HepG2 (cell line): ENCODE data around the gene RSPH10B. TPM values are rescaled to one million over a fixed set of nuclear protein-coding genes. Genes with fewer than 3 reads are reported as not detected.

Experiments used
- ATAC-seq: fragments of 200-7000 bp; cut with Tn5 transposase; 3 replicates; pipeline ENCODE4 v1.9.1; 2020; ENCODE audit warnings: mild to moderate bottlenecking, moderate library complexity
- BruUV-seq: library from RNA; stranded (reverse); fragments of 400-500 nt; replicated peaks from 2 replicates; lab custom pipeline; 2021; lab: Mats Ljungman, UMichigan
- CTCF ChIA-PET: fragments of 300-600 bp; formaldehyde crosslinking; extraction: SDS; loops from one replicate; lab custom pipeline; 2021; ENCODE audit warnings: low total read pairs, inconsistent platforms, low intra/inter-chr PET ratio; lab: Yijun Ruan, JAX
- POLR2A ChIA-PET: fragments of 350-600 bp; sonication (Branson Sonifier 250); formaldehyde crosslinking; loops from one replicate; lab custom pipeline; 2020; ENCODE audit warnings: antibody characterized with exemption, inconsistent platforms; lab: Yijun Ruan, JAX
- DNase-seq: peaks from one replicate; pipeline ENCODE4 v3.0.0-alpha.2; 2015; ENCODE audit warnings: low spot score
- FAIRE-seq: peaks from 3 replicates; lab custom pipeline; 2011; peaks lifted over from hg19 to GRCh38; lab: Jason Lieb, UNC
- H2AFZ ChIP-seq: one replicate; pipeline ENCODE4 v1.6.1; 2011; ENCODE audit warnings: low read length, inconsistent platforms
- H3K27ac ChIP-seq: fragments of 300-600 bp; 3 replicates; pipeline ENCODE4 v1.8.0; 2011; ENCODE audit warnings: mixed run types, mild to moderate bottlenecking, mixed read lengths, low read length, inconsistent platforms; ENCODE audit not compliant: insufficient read depth; ENCODE audit errors: extremely low read length
- H3K27me3 ChIP-seq, 2 experiments: fragments of 200-600 bp in 1 of 2; 2 replicates in 1 of 2; 3 replicates in 1 of 2; pipeline versions ENCODE4 v1.6.0 to v1.8.0; 2011; ENCODE audit warnings: low read length in 2 of 2, mild to moderate bottlenecking in 2 of 2, moderate library complexity in 2 of 2, inconsistent platforms in 1 of 2; ENCODE audit not compliant: insufficient read depth in 2 of 2, control insufficient read depth in 1 of 2
- H3K36me3 ChIP-seq, 2 experiments: fragments of 200-600 bp in 1 of 2; replicated peaks in 1 of 2; 2 replicates in 1 of 2; 3 replicates in 1 of 2; pipeline versions ENCODE4 v1.5.1 to v1.8.0; 2011; ENCODE audit warnings: low read length in 2 of 2, inconsistent platforms in 1 of 2; ENCODE audit not compliant: insufficient read depth in 2 of 2, control insufficient read depth in 1 of 2
- H3K4me1 ChIP-seq: 2 replicates; pipeline ENCODE4 v1.5.1; 2012; ENCODE audit warnings: low read length, inconsistent platforms; ENCODE audit not compliant: insufficient read depth
- H3K4me2 ChIP-seq: 2 replicates; pipeline ENCODE4 v1.6.0; 2011; ENCODE audit warnings: low read depth, low read length, inconsistent platforms
- H3K4me3 ChIP-seq, 3 experiments: fragments of 200-600 bp in 1 of 3; sonication (generic), shearing (Covaris generic) in 1 of 3; replicated peaks in 1 of 3; 2 replicates each; pipeline ENCODE4 v1.5.1; 2011 to 2016; ENCODE audit warnings: low read length in 3 of 3, inconsistent platforms in 2 of 3, low read depth in 2 of 3, mild to moderate bottlenecking in 2 of 3, control low read depth in 1 of 3, mixed read lengths in 1 of 3; ENCODE audit not compliant: insufficient read depth in 1 of 3
- H3K79me2 ChIP-seq: one replicate; pipeline ENCODE4 v1.6.1; 2011; ENCODE audit warnings: low read length, inconsistent platforms; ENCODE audit not compliant: insufficient read depth
- H3K9ac ChIP-seq: 2 replicates; pipeline ENCODE4 v1.6.0; 2011; ENCODE audit warnings: mild to moderate bottlenecking, low read depth, low read length, inconsistent platforms; ENCODE audit not compliant: insufficient read depth
- H3K9me3 ChIP-seq: 2 replicates; pipeline ENCODE4 v1.5.1; 2012; ENCODE audit warnings: mild to moderate bottlenecking, low read length
- H4K20me1 ChIP-seq: 2 replicates; pipeline ENCODE4 v1.6.0; 2011; ENCODE audit warnings: inconsistent platforms, mild to moderate bottlenecking, low read length, moderate library complexity; ENCODE audit not compliant: insufficient read depth
- MED1 ChIP-seq: sonication (generic); formaldehyde crosslinking; IDR thresholded peaks from 2 replicates; pipeline ENCODE4 v1.4.0; 2020; ENCODE audit warnings: missing genetic modification reagents
- ZMYM3 ChIP-seq: sonication (generic); formaldehyde crosslinking; IDR thresholded peaks from 2 replicates; pipeline ENCODE4 v1.5.1; 2020; ENCODE audit warnings: mild to moderate bottlenecking, missing genetic modification reagents
- ZNF33B ChIP-seq: sonication (generic); formaldehyde crosslinking; IDR thresholded peaks from 2 replicates; pipeline ENCODE4 v1.5.1; 2020; ENCODE audit warnings: mild to moderate bottlenecking, missing genetic modification reagents
- WGBS: methylation state at CpG from one replicate; pipeline ENCODE4 v1.1.6; 2017; ENCODE audit warnings: low lambda C conversion rate; 5-methylcytosine and 5-hydroxymethylcytosine counted together
- in situ Hi-C: cut with HindIII; loops from 2 replicates; pipeline ENCODE4 v1.10.0; 2017; ENCODE audit warnings: low pct_unique_long_range_greater_than_20kb; ENCODE audit not compliant: extremely low pct_ligation_motif_present
- intact Hi-C: fragments of 100-400 bp; cut with micrococcal nuclease; formaldehyde crosslinking; loops from one replicate; pipeline ENCODE4 v1.10.0; 2022; ENCODE audit not compliant: unreplicated experiment
- polyA plus RNA-seq, 8 experiments: library from polyadenylated mRNA; depleted of rRNA in 3 of 8; stranded (reverse) in 7 of 8; unstranded in 1 of 8; fragments of >200 nt; fragmentation: Illumina TruSeq in 4 of 8; extraction: Trizol in 4 of 8; gene quantifications; 2 replicates each; pipeline versions ENCODE4 v1.2.1 to v1.2.3, GENCODE V29; 2011 to 2016; ENCODE audit warnings: low read depth in 4 of 8, missing spikeins in 1 of 8, mixed read lengths in 1 of 8; ENCODE audit not compliant: insufficient read depth in 1 of 8
- total RNA-seq, 5 experiments: library from RNA; depleted of rRNA; stranded (reverse); fragments of >200 nt; fragmentation: Illumina TruSeq; extraction: Trizol; gene quantifications; 2 replicates each; pipeline ENCODE4 v1.2.3, GENCODE V29; 2016; ENCODE audit warnings: low read depth in 1 of 5
- TF ChIP-seq, protein P1 (sequence below): sonication (generic); formaldehyde crosslinking; IDR thresholded peaks from 2 replicates; pipeline ENCODE4 v1.4.0; 2020; ENCODE audit warnings: missing genetic modification reagents

The RSPH10B gene
- total and polyA plus RNA-seq, 2 of the 13 experiments (the other 11 are each of a cell fraction or from before 2014, with no cell fraction given), result not detected

DNA sequence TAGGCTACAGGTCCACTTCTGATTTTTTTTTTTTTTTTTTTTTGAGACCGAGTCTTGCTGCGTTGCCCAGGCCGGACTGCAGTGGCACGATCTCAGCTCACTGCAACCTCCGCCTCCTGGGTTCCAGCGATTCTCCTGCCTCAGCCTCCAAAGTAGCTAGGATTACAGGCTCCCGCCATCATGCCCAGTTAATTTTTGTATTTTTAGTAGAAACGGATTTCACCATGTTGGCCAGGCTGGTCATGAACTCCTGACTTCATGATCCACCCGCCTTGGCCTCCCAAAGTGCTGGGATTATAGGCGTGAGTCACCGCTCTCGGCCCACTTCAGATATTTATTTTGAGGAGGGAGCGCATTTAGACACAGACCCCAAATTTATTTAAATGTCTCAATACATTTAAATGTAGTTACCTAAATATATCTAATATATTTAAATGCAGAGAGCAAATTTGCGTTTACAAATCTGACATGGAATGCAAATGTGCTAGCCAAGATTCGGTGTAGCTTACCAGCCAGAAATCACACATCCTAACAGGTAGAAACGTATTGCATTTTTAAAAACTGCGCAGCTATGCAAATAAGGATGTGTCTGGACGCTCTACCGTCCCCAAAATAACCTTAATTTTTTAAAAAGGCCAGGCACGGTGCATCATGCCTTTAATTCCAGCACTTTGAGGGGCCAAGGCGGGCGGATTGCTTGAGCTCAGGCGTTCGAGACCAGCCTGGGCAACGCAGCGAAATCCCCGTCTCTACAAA is 37.5 kb upstream of the RSPH10B start (continued):
- TF ChIP-seq ZMYM3 (CRISPR knock-in tag) (0 out of 2 replicates have a peak, but pooled peaks have one; percentile 31), MED1 (0 out of 2 replicates have a peak, but pooled peaks have one; percentile 13)

DNA sequence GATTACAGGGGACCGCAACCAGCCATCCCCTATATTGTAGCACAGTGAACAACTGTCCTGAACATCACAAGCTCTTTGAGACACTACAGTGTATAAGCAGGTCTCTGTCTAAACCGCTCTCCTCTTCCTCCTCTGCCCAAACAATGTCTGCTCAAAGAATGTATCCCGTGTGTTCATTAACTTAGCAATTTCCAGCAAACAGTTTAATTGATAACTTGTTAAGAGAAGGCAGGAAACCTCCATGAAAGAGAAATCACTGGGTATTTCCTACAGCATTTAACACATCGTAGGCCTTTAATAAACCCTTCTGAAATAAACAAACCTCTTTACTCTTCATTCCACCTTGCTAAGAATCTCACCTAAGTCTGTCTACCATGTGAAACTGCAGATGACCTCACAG is 36.9 kb upstream of the RSPH10B start:
- Histone ChIP-seq H4K20me1 (no peaks in the 10 kb centered on the region), H3K9ac (peak overlapping the region; percentile 87), H3K36me3 (no peaks in the 10 kb centered on the region; a peak in 2 of 5 replicates), H3K9me3 (no peaks in the 10 kb centered on the region), H3K4me3 (peak overlapping the region in 1 of 3 experiments; percentile 88; a peak in 2 of 6 replicates), H3K27ac (peak overlapping the region; percentile 43), H3K79me2 (peaks cover 27% of the 10 kb centered on the region), H3K4me1 (peaks cover 35% of the 10 kb centered on the region), H3K27me3 (no peaks in the 10 kb centered on the region; a peak in 1 of 5 replicates), H2AFZ (no peak overlapping the region), H3K4me2 (peak overlapping the region; percentile 95)
- ATAC-seq (no peak), DNase-seq (peak; percentile 21), FAIRE-seq (no peak)
- intact Hi-C loops (no loop called here), in situ Hi-C loops (loop anchor here (10.0 kb wide), 1 partner anchor 317 kb away; no protein-coding TSS in a partner anchor)
- no peak for TF ChIP-seq ZNF33B (CRISPR knock-in tag)
- TF ChIP-seq, protein P1, sequence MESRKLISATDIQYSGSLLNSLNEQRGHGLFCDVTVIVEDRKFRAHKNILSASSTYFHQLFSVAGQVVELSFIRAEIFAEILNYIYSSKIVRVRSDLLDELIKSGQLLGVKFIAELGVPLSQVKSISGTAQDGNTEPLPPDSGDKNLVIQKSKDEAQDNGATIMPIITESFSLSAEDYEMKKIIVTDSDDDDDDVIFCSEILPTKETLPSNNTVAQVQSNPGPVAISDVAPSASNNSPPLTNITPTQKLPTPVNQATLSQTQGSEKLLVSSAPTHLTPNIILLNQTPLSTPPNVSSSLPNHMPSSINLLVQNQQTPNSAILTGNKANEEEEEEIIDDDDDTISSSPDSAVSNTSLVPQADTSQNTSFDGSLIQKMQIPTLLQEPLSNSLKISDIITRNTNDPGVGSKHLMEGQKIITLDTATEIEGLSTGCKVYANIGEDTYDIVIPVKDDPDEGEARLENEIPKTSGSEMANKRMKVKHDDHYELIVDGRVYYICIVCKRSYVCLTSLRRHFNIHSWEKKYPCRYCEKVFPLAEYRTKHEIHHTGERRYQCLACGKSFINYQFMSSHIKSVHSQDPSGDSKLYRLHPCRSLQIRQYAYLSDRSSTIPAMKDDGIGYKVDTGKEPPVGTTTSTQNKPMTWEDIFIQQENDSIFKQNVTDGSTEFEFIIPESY (CRISPR knock-in tag), result 0 out of 2 replicates have a peak, but pooled peaks have one; percentile 10
- POLR2A ChIA-PET, result interaction anchor here (2.1 to 2.8 kb wide), 3 partner anchors 44 to 125 kb away, joined by 5 to 21 read pairs (median 16); no protein-coding TSS in a partner anchor
- BruUV-seq, result no TSS peak
- WGBS, result 64% methylated on average over 4 of the region's 4 CpGs
- CTCF ChIA-PET, result no interaction called here
